T-helper 1 cell (primary cell): ENCODE data around the gene CLCF1.

ENCODE experiments used
- DNase-seq, 5 donors: peaks; one replicate each; pipeline ENCODE4 v3.0.0-alpha.2; 2012 to 2020

Gene CLCF1

DNA sequence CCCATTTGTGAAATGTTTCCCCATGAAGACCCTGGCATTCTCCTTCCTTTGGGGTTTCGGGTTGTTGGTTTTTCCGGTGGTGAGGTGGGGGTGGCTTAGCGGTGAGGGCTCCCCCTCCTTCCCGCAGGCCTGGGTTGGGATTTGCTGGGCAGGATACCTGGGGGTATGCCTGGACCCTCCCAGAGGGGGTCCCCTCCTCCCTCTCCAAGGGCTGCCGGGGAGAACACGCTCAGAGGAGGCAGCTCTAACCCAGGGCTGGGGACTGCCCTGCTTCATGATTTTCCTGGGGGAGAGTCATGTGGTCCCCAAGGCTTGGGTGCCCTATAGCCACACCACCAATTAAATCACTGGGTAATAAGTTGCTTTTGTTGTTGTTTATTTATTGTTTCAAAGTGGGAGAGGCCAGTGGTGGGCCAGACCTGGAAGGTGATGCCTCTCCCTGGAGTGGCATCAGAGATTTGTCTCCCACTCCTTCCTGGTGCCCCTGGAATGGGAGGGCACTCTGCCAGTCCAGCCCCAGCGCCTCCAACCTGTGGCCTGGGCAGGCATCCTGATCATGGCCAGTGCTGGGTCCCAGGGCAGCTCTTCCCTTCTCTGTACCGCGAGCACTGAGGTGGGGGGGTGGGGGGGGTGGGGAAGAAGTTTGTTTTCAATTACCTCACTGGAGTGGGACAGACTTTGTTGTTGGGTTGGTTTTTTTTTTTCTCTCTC, 1.3 kb upstream of the CLCF1 start:
- no peak for DNase-seq

DNA sequence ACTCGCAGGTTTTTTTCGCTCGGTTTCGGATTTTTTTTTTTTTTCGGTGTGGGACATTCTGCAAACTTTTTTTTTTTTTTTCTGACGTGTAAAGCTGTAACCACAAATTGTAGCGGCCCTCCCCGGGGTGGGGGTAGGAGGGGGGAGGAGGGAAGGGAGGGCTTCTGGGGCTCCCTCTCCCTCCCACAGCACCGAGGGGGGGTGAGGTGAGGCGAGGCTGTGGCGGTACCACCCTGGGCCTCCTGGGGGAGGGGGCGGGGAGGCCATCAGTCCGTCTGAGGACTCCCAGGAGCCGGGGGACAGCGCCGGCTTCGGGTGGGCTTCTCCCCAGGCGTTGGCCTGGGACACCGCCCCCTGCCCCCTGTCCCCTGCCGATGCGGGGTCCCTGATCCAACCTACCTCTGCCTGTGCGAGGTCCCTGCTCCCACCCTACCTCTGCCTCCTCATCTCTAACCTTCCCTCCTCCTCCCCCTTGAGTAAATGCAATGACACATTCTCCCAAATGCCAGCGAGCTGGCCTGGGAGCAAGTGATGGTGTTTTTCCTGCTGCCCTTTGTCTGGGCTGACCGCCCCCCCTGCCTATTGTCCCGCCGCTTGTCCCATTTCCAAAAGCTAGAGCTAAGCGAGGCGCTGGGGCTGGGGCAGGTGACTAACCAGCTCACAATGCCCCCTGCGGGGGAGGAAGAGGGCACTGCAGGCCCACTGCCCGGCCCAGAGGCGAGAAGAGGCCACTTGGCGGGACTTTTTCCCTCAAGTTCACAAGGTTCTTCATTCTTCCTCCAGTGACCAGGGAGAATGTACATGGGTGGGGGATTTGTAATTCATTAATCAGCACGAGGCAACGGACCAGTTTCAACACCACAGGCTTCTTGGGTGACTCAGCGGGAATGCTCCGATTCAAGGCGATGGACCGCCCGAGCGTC, 511 bp upstream of the CLCF1 start:
- DNase-seq, result peak; percentile 63 to 85 (median 81)

DNA sequence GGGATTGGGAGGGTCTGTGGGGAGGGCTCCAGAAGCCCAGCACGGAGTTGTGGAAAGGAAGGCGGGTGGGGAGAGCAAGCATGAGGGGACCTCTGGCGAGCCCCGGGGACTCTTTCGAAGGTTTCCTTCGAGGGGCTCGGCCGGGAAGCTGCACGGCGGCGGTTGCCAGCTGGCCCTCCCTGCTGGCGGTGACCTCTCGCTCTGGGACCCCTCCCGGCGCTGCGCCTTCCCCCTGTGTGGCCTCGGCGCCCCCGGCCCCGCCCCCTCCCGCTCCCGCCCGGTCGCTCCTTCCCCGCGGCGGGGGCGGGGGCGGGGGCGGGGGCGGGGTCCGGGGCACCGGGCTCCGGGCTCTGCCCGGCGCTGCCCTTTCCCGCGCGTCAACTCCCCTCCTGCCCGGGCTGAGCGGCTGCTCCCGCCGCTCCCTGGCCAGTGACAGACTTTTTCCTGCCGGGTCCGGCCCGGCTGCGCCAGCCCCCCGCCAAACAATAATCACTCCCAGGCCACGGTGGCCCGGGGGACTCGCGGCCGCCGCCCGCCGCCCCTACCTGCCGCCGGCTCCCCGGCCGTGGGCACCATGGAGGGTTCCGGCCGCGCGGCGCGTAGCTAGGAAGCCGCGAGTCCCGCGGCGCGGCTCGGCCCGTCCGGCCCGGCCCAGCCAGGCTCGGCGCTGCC, 941 bp downstream of the CLCF1 start:
- DNase-seq, result peak in 1 of 5 donors; percentile 30

DNA sequence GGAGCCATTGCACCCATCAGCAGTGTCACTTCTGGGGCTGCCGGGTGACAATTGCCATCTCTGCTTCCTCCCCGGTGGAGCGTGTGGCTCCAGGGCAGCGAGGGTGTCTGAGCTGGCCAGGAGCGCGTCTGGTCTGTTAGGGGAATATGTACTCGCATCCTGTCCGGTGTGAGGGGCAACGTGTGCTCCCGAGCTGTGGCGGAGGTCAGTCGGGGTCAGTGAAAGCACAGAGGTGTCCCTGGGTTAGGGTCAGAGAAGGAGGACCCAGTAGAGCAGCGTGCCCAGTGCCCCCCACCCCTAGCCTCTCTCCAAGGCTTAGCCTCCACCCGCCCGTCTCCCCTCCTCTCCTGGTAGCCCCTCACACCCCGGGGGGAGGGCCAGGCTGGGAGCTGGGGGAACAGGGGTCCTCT, 1.5 kb downstream of the CLCF1 start:
- no peak for DNase-seq

DNA sequence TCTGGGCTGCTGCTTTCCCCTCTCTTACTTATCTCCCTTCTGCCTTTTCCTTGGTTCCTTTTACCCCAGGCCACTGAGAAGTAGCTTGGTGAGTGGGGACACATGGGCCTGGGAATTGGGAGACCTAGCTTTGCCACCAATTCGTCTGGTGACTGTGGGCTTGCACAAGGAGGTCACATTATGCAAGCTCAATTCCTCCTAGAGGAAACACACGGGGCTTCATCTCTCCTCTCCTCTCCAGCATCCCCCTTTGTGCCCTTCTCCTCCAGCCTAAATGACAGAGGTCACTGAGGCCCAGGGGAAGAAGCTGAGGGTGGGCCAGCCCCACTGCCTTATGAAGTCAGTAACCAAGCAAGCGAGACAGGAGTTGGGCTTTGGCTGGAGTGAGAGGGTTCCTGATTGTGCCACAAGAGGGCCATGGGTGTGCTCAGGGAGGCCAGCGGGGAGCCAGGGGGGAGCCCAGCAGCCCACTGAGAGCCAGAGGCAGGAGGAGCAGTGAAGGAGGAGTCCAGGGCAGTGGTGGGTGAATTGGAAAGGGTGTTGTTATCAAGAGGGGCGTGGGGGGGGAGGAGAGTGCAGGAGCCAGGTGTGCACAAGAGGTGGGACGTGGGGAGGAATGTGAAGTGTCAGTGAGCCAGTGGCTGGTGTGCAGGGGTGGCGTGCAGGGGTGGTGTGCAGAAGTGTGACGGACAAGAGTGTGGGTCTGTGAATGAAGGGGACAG, 2.0 kb downstream of the CLCF1 start:
- DNase-seq, result peak in 1 of 5 donors; percentile 25

DNA sequence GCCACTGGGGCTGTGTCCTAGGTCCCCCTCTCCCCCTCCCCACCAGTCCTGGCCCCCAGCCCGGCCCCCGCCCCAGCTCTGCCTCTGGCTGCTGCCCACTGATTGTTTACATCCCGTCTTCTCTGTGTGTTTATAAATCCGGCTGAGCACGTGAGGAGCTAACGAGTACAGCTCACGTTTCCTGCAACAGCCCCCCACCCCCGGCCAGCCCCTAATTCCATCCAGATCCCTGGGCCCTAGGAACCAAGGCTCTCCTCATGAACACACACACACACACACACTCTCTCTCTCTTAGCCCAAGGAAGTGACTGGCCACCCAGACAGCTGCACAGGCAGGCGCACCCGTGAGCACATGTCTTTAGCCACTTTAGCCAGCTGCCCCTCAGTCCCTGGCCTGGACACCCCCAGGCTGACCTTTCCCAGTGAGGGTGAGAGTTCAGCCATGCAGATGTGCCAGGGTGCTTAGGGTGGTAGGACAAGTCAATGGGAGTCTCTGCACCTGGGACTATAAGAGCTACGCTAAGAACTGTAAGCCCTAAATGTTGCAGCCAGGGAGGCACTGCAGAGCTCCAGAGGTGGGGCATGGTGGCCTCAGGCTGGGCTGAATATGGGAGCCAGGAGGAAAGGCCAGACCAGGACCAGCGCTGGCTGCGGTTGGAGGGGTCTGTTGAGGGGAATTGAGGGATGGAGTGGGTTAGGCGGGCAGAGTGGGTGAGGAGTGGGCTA, 2.9 kb downstream of the CLCF1 start:
- DNase-seq, result no peak

DNA sequence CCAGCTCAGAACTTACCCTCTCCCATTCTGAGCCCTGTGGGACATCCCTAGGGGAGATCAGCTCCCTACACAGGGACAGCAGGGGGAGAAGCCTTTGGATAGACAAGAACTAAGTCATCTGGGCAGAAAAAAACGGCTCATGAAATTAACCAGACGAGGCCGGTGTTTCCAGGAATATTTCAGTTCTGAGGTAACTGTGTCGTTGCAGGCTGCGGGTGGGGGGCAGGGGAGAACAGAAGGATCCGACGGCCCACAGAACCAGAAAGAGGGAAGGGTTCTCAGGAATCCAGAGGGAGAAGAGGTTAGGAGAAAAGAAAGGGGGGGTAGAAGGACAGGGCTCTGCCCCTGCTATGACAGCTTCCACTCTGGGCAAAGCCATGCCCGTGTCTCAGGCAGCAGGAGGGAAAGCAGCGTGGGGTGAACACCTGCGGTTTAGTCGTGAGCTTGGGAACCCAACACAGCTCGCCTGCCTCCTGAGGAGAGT, 3.6 kb downstream of the CLCF1 start:
- DNase-seq, result no peak

DNA sequence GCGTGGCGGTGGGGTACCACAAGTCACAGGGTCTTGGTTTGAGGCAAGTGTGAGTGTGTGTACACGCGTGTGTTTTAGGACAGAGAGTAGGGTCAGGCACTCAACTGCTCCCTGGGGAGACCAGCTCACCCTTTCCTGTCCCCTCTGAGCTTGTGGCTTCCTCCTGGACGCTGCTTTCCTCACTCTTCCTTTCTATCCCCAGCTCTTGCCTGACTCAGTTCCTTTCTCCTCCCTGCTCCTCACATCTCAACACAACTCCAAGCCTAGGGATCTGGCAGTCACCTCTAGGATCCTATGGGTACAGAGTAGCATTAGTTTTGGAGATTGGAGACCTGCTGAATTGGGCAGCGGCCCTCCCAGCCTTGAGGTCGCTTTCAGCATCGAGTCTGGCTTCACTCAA, 4.1 kb downstream of the CLCF1 start:
- no peak for DNase-seq

DNA sequence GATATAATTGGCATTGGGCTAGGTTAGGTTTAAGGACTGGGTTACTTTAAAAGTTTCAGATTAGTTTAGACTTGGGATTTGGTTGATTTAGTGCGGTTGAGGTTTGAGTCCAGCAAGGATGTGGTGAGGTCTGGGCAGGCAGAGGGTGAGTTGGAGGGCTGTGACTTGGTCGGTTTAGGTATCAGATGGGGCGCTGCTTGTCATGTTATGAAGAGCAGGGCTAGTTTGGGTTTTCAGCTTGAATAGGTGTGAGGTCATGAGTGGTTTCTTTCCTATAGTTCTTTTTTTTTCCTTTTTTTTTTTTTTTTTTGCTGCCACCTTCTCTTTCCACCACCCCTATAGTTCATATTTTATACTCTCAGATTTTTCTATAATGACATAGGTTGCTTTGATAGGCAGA, 4.8 kb downstream of the CLCF1 start:
- peak in 1 of 5 donors; percentile 42 for DNase-seq

DNA sequence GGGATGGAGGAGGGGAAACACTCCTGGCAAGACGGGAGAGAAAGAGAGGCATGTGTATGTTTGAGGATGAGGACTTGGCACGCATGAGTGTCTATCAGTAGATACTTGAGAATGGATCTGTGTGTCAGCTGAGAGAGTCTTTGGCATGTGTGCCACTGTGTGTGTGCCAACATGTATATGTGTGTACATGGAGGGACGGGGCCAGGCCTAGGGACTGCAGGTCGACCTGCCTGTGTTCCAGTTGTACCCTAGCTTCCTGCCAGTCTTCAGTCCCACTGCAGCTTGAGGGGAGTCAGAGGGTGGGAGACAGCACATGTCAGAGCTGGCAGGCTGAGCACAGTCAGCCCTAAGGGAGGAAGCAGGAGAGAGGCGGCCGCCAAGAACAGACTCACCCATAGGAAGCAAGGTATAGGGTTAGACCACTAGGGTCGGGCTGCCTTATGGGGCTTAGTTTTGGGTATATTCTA, 5.6 kb downstream of the CLCF1 start:
- DNase-seq, result no peak

DNA sequence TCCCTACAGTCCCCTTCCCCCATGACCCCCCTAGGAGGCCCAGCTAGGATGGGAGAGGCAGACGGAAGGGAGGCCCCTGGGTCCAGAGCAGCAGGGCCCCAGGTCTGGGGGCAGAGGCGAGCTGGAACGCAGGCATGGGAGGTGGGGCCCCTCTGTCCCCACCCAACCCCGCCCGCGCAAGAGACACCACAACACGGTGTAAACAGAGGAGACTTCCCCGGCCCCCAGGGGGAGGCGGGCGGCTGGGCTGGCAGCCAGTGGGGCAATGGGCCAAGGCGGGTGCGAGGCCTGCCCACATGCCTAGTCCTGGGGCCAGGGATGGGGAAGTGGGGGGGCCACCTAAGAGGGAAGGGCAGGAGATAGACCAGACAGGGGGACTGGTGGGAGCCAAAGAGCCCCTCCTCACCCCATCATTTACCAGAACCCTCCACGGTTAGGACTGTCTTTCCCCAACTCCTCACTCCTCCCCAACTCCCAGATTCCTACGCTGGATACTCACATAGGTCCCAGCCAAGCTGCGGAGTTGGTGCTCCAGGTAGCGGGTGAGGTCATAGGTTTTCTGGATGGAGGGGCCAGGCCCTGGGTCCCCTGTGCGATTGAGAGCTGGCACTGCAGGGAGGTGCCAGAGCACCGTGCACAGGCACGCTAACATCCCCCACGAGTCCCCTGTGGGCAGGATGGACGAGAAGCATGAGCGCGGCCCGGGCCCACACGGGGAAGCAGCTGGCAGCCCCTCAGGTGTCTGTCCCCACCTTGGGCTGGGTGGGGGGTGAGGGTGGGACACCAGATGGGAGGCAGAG, 6.2 kb downstream of the CLCF1 start:
- no peak for DNase-seq

DNA sequence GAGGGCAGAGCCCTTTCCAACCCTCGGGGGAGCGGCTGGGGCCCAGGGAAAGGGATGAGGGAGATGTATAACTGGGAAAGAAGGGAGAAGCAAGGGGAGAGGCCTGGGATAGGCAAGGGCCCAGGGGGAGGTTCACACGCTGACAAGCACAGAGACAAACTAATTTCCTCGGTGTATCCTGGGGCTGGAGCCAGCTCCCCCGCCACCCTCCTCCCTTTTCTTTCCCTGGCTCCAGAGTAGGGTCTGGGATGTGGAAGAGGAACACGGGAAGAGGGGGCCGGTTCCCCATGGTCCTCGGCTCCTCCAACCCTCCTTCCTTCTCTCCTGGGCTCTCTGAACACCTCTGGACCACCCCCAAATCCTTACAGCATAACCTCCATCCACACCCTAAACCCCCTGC, 6.9 kb downstream of the CLCF1 start:
- no peak for DNase-seq

DNA sequence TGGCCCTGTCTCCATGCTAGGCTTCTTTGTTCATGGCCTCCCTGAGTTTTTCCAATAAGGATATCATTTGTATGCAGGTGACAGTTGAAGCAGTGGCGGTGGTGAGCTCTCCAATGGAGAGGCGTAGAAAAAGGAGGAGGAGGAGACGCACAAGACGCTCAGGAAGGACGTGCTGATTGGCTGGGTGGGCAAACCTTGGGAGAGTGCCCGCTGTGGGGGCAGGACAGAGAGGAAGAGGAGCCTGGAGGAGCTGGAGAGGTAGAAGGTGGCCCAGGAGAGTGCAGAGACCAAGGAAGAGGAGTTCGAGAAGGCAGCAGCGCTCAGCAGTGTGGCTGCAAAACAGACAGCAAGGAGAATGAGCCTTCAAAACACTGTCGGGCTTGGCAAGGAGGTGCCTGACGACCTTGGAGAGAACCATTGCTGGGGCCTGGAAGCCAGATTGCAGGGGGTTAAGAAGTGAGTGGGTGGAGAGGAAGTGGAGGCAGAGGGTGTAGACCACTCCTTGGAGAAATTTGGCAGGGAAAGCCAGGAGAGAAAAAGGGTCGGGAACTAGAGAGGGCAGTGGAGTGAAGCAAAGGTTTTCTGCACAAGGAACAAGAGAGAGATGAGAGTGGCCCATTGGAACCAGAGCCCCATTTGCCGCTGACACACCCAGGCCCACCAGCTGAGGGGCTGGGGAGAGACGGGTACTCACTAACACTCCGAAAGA, 7.5 kb downstream of the CLCF1 start:
- DNase-seq, result no peak

DNA sequence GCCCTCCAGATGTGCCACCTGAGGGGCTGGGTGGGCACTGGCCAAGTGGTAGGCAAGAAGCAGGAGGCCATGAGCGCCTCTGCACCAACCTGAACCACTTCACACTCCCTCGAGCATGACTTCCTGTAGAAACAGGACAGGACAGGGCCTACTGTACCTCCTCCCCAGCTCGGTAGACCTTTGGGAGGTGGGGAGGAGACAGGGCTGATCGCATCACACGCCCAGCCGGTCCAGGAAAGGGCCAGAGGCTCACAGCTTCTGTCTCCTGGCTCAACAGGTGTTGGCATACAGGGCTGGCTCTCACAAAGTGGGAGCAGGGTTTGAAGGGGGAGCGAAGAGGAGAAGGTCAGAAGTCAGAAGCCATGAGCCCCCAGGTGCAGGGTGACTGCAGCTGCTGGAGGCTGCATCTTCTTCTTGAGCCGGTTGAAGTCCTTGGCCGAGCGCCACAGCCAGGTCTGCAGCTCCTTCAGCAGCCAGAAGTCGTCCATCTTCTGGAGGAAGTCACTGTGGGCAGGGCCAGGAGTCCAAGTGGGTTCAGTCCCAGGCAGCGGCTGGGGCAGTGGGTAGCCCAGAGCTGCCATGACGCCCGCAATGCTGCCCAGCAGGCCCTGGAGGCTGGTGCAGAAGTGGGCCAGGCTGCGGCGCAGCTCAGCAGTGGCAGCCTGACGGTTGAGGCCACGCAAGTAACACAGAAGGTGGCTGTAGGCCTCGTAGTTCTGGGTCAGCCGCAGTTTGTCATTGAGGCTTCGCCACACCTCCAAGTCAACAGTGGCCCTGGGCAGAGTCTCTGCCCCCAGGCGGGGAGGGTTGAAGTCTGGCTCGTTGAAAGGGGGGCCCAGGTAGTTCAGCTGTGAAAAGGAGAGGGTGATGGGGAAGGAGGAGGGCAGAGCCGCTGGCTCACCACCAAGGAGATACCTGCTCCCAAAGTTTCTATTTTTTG, 8.3 kb downstream of the CLCF1 start:
- DNase-seq, result no peak

DNA sequence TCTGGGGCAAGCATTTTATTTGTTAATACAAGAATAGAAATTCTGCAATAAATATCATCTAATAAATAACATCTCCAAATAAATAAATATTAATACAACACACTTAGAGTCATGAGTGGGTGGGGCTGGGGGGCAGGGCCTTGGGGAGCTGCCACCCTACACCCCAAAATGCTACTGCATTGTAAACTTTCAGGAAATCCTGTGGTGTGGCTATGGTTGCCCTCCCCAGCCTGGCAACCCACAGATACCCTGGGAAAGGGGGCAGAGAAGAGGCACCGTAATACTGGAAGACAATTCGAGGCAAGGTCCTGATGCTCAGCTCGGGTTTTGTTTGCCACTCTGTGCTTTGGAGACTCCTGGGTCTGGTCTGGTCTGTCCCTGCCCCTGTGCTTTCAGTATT, 9.2 kb downstream of the CLCF1 start:
- DNase-seq, result no peak

DNA sequence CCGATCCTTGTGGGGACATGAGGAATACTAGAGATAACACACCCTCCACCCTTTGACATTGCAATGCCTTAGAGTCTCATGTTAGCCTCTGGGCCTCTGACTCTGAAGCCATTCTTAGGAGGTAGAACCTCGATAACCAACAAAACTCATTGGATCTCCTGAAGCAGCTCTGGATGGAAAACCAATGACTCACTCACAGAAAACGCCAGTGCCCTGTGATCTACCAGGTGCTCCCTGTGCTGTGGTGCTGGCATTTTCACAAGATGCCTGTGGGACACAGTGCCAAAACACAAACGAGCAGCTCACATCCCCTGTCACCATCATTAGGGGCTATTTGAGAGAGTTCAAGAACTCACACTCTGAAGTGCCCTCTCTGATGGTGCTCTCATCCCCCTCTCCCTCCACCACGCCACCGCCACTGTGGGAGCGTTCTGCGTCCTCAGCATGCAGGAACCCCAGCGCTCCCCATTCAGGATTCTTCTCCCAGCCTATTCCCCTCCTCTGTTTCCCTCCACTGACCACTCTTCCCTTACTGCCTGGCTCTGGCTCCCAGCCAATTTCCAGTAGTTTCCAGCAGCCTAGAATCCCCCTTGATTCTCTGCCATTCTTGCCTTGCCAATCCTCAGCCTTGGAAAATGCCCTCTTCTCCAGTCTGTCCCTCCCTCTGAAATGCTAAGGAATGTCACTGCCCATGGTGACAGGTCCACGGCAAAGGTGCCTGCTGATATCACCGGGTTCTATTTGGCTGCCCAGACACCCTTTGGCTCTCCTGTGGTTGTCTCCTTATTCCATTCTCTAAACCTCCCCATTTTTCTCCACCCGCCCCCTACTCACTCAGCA, 15.3 kb downstream of the CLCF1 start:
- no peak for DNase-seq

DNA sequence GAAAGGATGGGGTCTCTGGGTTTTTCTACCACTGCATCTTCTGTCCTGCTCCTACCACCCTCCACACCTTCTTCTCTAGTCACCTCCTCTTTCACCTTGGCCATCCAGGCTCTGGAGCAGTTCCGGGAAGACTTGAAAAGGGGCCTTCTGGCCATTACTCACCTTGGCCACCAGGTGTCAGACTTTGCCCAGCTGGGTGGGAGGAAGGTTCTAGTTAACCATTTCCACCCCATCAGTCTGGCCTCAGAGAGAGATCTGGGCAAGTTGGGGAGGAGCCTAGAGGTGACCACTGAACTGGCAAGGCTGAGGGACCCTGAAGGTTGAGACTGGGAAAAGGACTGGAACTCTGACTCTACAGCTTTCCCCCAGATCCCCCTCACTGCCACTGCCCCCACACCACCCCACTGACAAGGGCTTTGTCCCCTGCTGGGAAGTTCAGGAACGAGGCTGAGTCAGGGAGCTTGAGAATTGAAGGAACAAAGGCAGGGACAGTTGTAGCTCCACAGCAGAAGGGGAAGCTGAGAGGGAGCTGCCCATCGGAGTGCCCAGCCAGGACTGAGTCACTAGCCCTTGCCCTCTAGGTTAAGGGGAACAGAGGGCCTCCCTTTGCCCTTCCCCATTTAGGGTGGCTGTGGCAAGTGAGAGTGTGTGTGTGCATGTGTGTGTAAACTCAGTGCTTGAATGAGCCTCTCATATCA, 16.4 kb downstream of the CLCF1 start:
- peak; percentile 36 to 70 (median 57) for DNase-seq
